GM21717 (cell line): ENCODE data around the gene BTNL9.
"Not testable (repeated sequence)": the region's sequence is repeated elsewhere in the genome, so short reads cannot be mapped to it uniquely, and the experiment has no call there.

Experiments
- ATAC-seq: cut with Tn5 transposase; IDR thresholded peaks from one replicate; pipeline ENCODE4 v1.9.1; 2021; ENCODE audit warnings: mild to moderate bottlenecking, moderate library complexity; ENCODE audit not compliant: unreplicated experiment

The BTNL9 gene

GRCh38 chr5:181039931-181040630 lies at the start of gene BTNL9:
Gene BTNL9 (plus strand): TSS chr5:181040266. CDS start chr5:181045490, 5,224 bp downstream.
- ATAC-seq: no peak

GRCh38 chr5:180990882-180991242 lies 49.2 kb upstream of the BTNL9 start:
- ATAC-seq: no peak

DNA sequence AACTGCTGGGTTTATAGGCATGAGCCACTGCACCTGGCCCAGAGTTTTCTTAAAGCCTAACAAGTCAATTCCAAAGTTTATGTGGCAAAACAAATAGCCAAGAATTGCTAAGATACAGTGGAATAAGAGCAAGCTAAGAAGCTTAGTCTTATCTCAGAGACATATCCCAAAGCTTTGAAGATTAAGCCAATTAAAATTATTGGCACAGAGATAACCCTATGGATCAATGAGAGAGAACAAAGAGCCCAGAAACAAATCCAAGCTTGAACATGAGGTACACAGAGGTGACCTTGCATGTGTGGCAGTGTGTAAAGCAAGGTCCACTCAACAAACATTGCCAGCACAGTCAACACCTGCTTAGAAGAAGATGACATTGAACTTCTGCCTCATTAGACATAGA lies 38.1 kb upstream of the BTNL9 start:
- no peak for ATAC-seq

- no peak for ATAC-seq
Measured at GRCh38 chr5:181005791-181006190, 34.3 kb upstream of the BTNL9 start.

GRCh38 chr5:181008136-181008535 lies 31.9 kb upstream of the BTNL9 start:
- ATAC-seq: no peak

DNA sequence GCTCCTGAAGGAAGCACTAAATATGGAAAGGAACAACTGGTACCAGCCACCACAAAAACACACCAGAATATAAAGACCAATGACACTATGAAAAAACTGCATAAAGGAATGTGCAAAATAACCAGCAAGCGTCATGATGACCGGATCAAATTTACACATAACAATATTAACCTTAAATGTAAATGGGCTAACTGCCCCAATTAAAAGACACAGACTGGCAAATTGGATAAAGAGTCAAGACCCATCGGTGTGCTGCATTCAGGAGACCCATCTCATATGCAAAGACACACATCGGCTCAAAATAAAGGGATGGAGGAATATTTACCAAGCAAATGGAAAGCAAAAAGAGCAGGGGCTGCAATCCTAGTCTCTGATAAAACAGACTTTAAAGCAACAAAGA lies 30.0 kb upstream of the BTNL9 start:
- not testable (repeated sequence) for ATAC-seq

- ATAC-seq: not testable (repeated sequence)
Measured at GRCh38 chr5:181014654-181015053, 25.4 kb upstream of the BTNL9 start.

GRCh38 chr5:181017448-181017847 lies 22.6 kb upstream of the BTNL9 start:
- ATAC-seq: not testable (repeated sequence)

- ATAC-seq: no peak
Measured at GRCh38 chr5:181020688-181021087, 19.4 kb upstream of the BTNL9 start.

- ATAC-seq: no peak
Measured at GRCh38 chr5:181024245-181025064, 15.6 kb upstream of the BTNL9 start.

DNA sequence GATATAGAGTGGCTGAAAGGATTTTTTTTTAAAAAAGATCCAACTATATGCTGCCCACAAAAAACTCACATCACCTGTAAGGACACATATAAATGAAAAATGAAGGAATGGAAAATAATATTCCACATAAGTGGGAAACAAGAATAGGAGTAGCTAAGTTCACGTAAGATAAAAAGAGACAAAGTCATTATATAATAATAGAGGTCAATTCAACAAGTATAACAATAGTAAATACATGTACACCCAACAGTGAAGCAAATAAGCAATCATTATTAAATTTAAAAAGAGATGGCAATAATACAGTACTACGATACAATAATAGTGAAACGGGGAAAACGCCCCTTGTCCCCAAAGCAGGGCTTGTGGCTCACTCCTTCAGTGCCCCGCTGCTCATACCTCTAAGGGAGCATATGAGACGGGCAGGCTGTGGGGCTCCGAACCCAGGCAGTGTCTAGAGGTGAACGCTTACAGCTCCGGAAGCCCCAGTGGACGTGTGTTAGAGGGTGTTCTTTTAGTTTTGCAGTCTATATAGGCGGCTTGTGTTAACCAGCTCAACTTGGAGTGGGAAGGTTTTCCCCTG lies 12.5 kb upstream of the BTNL9 start:
- no peak for ATAC-seq

DNA sequence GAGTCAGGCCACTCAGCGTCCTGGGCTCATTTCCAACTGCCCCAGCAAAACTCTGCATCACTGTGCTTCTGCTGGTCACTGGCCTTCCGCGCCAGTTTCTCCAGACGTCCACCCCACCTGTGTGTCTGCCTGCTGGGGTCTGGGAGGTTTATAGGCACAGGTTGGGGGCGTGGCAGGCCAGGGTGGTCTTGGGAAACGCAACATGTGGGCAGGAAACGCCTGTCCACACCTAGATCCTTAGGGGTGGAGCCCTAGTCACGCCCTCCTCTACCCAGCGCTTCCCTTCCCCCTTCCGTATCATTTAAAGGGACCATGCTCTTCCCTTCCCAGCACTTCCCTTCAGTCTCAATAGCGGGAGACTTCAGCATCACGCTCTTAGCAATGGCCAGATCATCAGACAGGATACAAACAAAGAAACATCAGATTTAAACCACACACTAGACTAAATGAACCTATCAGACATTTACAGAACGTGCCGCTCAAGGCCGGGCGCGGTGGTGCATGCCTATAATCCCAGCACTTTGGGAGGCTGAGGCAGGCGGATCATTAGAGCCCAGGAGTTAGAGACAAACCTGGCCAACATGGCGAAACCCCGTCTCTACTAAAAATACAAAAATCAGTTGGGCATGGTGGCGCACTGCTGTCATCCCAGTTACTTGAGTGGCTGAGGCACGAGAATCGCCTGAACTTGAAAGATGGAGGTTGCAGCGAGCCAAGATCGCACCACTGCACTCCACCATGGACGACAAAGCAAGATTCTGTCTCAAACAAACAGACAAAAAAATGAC lies 11.8 kb upstream of the BTNL9 start:
- ATAC-seq: no peak

DNA sequence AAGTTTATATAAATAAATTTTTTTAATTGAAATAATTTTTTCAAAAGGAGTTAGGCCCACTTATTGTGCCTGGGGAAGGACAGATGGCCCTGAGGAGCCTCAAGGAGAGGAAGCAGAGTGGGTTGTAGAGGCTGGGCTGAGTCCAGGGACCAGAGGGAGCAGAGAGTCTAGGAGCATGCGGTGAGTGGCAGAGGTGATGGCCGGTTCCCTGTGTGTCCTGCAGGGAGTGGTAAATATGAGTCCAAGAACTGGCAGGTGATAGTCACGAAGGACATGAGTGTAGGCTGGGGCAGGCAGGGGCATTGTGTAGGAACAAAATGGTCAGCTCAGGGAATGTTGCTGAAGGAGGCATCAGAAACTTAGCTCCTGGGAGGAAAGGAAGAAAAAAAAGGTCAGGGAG lies 8.3 kb upstream of the BTNL9 start:
- no peak for ATAC-seq

DNA sequence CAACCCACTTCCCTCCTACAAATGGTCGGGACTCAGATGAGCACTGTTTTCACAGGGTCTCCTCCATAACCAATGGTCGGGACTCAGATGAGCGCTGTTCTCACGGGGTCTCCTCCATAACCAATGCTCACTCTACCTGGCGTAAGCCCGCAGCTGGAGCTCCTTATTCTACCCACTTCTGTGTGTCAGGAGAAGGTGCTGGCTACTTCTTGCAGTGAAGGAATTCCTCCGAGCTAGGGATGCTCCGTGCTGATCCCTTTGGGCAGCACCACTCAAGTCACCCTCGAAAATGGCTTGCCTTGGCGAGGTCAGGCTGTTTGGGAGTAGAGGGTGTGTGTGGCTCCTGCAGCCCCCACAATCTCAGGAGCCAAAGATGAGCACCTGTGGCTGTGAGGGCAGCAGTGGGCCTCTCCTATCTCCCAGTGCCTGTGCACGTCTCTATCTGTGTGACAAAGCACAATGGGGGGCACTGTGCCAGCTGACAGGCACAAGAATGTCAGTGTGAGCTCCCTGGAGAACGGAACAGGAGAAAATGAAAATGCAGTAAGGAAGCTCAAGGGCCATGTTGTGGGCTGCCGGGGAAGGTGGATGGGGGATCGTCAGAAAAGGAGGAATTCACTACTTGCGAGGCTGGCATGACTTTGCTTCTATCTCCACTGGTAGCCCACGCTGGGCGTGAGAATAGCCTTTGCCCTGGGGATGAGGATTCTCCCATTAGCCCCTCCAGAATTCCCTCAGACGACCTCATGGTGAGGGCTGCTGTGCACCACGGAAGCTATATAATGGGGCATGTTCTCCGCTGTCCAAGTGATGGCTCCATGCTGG lies 3.9 kb upstream of the BTNL9 start:
- ATAC-seq: no peak

DNA sequence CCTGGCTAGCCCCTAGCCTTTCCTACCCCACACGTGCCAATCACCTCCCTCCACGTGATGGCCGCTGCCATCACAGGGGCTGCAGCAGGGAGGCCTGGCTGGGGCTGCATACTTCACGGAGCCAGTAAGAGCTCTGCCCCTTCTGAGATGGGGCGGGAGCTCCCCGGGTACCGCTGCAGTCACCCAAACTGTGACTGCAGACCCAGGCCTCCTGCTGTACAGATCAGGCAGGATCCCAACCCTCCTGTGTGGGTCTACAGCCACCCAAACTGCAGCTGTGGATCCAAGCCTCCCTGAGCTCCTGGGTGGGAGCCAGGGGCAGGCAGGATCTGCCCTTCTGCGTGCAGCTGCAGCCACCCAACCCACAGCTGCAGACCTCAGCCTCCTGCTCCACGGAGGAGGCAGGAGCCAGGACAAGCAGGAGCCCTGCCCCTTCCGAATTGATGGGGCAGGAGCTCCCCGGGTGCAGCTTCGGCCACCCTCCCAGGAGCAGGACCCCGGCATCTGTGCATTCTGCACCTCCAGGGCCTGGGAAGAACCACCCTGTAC lies 3.2 kb upstream of the BTNL9 start:
- no peak for ATAC-seq

- no peak for ATAC-seq
Measured at GRCh38 chr5:181037365-181037861, 2.7 kb upstream of the BTNL9 start.

DNA sequence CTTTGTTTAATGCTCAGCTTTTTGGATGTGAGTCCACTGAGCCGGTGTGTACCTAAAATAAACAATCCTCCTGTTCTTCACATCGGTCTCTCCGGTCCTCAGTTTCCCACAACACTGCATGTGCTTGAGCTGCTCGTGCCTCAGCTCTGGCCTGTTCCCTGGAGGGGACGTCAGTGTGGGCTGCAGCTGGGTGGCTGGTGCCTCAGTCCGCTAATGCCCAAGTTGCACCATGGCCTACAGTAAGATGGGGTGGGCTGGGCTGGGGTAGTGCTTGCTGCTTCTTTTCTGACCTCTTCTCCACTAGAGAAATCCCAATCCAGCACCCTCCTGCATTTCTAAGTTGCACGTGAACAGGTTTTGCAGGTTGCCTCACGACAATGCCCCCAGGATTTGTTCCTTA lies 595 bp upstream of the BTNL9 start:
- no peak for ATAC-seq

GRCh38 chr5:181040631-181040945 lies 522 bp downstream of the BTNL9 start:
- ATAC-seq: no peak

DNA sequence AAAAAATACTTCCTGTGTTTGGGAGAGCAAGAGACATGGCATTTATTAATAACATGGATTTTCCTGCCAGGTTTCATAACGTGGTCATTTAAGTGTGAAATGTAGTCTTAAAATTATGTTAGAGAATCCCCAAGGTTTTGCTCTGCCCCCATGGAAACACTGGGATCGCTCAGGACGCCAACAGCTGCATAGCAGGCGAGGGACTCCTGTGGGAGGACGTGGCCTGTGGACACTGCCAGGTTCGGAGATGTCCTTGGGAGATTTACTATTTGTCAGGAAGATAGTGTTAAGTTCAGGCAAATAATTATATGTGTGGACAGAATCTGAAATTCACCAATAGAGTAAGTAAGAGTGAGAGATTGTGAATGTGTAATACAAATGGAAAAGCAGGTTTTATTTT lies 977 bp downstream of the BTNL9 start:
- no peak for ATAC-seq
